ENCODE results near the gene COL25A1. TPM values are rescaled to one million over a fixed set of nuclear protein-coding genes. Genes with fewer than 3 reads are reported as not detected.

Gene COL25A1
- total RNA-seq, 1 donor from 2014 or later, result 14.7 TPM

DNA sequence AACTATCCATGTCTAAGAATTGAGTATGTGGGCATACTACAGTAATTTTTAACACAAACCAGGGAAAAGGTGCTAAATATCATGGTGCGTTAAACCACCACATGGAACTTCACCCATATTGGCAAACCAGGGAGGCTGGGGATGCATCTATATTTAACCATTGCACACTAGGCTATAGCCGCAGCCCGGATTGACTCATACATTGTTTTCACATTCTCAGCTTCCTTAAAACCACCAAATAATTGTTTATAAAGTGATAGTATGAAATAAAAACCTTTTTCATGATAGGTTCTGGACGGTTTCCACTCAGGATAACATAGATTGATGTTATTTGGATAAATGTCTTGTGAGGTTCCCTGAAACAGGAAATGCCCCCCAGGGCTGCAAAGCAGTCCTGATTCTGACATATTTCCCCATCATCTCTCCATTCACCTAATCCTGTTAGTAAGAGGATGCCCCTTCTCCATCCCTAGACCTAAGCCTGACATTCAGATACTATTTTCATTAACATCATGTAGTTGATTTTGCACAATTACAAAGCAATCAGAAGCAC lies 7.9 kb downstream of the COL25A1 start:
- no peak for DNase-seq (ENCODE audit: low spot score in 2 of 2)
- no peak for FAIRE-seq

DNA sequence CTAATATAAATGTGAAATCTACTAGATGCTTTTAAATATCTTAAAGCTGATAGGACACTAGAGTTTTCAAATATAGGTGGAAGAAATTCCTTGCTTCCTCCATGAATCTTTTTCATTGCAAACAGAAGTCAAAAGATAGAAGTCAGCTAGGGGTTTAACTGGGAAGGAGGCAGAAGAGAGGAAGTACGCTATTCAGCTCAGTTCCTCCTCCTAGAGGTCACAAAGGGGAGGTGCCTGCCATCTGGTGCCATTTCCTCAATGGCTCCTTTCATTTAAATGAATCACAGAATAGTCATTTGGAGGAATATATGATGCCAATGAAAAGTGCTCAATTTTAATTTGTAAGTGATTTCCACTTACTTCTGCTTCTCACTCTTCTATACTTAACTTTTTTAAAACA lies 8.5 kb downstream of the COL25A1 start:
- DNase-seq (ENCODE audit: low spot score in 2 of 2) (no peak), FAIRE-seq (no peak)

DNA sequence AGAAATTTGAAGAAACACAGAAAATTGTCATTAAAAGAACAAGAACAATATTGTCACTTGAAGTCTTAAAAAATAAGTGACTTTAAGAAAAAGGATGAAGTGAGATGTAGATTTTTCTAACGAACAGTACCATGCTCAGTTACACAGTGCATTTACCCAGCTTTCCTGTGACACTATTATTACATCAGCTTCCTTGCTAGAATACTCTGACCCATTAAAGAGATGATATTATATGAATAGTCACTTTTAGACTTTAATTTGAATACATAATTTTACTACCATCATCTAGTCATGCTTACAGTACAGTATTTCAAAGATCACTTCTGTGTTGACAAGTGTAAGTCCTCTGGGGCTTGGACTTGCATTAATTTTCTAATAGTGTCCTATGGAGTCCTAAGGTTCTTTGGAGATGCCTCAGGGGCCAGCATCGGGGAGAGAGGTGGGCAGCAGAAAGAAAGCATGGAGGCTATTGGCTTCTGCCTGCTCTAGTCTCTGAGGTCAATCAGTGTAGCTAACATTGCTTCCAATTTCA lies 10.7 kb downstream of the COL25A1 start:
- DNase-seq (ENCODE audit: low spot score in 2 of 2) (no peak), FAIRE-seq (no peak)

DNA sequence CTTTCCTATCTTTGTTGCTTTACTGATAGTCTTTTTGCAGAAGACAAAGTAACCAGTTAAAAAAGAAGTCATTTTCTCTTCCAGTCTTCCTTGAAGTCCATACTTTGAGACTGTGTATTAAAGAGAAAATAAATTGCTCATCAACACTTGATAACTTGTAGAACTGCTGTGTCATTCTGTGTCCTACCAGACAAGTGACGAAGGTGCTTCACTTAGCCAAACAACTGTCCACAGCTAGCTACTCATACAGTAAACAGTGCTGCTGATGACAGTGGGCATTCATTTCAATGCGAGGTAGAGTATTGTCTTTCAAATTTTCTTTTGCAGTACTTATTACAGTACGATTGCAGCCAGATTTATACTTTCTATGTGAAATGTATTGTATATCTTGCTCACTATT lies 11.5 kb downstream of the COL25A1 start:
- FAIRE-seq (no peak), DNase-seq (ENCODE audit: low spot score in 2 of 2) (no peak)

DNA sequence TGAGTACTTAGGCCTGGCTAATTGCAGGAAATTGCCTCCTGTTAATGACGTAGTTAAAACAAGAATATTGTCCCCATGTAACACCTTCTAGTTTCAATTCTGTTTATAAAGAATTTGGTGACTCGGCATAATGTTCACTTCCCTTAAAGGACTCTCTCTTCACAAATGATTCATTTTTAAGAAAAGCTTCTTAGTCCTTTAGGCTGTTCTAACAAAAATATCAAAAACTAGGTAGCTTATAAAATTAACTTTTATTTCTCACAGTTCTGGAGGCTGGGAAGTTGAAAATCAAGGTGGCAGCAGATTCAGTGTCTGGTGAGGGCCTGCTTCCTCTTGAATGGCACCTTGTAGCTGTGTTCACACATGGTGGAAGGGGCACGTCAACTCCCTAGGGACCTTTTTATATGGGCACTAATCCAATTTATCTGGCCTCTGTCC lies 23.8 kb downstream of the COL25A1 start:
- FAIRE-seq (no peak), DNase-seq (ENCODE audit: low spot score in 2 of 2) (no peak)

DNA sequence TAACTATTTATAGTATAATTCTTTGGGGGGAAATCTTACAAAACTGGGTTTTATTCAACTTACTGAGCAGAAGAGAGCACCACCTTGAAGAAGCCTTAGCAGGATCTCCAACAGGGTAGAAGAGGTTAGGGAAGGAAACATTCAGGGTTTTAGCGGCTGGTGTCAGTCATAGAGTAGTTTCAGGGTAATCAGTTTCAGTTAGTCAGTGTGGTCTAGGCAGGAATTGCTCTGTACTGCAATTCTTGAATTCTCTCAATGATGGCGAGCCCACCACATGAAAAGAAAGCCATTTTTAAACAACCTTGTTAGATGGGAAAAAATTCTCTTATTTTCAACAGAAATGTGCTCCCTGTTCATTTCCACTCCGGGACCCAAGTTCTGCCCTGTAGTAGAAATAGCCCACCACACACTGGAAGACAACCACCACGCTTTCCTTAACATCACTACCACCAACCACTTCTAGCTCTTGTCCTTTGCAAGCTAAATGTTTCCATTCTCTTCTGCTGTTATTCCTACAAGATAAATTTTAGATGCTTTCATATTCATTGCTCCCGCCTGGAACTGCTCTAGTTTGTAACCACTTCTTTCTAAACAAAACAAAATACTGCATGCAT lies 25.9 kb downstream of the COL25A1 start:
- FAIRE-seq (no peak), DNase-seq (ENCODE audit: low spot score in 2 of 2) (no peak)

DNA sequence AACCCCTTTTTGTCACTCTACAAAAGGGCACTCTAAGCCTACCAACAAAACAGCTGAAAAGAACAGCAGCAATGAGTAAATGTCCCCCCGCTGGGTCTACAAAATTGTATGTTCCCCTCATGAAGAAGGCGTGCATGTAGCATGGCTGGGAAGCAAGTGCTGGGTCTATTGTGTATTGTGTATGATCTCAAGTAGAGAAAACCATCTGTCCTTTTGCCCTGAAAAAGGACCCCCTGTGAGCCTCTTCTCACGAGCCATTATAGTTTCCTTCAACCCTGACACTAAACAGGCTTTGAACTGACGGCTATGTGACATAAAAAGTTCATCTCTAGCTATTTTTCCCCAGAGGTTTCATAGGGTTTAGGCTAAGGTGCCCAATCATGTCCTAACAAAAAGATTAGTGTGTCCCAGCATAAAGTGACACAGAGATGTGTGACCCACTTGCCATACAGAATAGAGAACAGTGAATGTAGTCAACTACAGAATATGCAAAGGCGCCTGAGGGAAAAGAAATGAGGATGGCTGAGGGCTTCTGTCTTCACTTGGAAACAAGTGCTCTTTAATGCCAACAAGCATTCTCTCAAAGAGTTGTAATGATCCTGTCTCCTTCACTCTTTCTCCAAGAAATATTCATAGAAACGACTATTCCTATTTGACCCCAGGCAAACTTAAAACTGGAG lies 27.3 kb downstream of the COL25A1 start:
- no peak for FAIRE-seq
- no peak for DNase-seq (ENCODE audit: low spot score in 2 of 2)

DNA sequence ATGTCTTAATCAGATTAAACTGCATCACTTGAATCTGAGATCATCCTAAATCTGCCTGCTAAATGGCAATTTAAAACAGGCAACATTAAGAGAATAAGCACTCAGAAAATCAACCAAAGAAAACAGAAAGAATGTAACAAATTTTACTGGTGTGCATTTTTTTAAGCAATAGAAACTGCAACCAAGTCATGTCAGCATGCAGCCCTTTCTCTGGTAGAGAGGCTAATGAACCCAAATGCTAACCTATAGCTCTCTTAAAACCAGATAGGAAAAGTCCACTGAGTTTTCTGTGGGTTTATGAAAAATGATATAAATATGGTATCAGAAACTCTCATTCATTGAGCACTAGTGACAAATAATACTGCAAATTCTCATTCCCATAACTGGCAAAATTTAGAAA lies 35.6 kb downstream of the COL25A1 start:
- FAIRE-seq, result no peak
- DNase-seq (ENCODE audit: low spot score in 2 of 2), result no peak

DNA sequence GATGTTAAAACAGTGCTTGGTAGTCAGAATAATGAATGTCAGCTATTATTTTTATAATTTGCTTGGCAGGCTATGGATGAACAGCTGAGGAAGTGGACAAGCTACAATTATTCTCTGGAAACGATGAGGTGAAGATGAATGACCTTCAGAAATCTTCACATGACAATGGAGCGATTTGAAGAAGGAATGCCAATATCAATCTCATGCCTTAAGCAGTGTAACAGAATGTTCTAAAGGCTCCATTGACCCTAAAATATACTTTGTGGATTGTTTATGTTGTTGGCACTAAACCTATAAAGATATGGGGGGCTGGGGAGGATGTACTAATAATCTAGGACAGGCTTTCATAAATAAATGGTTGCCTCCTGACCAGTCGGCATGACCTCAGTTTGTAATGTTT lies 36.2 kb downstream of the COL25A1 start:
- DNase-seq (ENCODE audit: low spot score in 2 of 2), result no peak
- no peak for FAIRE-seq

DNA sequence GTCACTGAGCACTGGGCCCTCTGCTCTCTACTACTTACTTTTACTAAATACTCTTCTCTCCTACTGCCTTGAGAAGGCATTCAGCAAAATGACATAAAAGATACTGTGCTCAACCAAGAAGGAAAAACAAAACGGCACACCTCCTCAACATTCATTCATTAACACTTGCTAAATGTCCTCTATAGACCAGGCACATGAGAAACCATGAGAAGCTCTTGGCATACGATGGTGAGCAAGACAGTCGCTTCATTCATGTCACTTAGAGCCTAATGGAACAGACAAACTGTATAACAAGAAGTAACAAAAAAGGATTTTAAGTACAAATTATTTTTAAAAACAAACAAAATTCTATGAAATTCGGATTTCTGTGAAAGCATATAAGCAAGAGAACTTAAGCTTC lies 38.7 kb downstream of the COL25A1 start:
- FAIRE-seq (no peak), DNase-seq (ENCODE audit: low spot score in 2 of 2) (peak in 1 of 2 donors; percentile 3)

DNA sequence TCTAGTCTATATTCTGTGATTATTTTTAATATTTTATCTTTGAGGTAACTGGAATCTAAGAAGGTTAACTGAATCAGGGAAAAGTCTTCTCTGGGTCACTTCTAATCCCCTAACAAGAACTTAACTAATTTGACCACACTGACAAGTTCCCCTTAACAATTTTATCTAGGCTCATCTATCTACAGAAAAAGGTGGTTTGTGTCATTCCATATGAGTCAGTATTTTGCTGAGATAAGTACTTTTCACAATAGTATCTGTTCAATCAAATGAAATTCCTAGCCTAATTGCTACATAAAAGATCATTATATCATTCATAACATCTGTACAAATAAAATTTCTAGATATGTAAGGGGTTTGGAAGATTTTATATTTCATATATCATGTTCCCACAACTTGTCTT lies 45.6 kb downstream of the COL25A1 start:
- no peak for DNase-seq (ENCODE audit: low spot score in 2 of 2)
- FAIRE-seq, result no peak

DNA sequence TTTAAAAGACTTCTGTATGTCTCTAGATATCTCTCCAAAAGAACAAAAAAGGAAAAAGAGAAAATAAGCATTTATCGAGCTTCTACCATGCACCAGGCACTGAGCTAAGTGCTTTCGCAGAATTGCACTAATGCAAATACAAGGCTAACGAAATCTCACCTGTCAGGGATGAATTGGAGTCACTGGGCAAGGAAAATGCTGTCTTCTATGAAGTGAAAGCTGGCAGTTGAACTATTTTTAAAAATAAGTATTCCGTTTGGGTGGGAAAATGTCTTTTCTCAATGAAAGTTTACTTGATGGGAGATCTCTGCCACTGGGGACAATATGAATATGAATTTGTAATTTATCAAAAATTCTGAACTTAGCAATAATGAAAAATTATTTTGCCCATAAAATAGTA lies 47.6 kb downstream of the COL25A1 start:
- FAIRE-seq (no peak), DNase-seq (ENCODE audit: low spot score in 2 of 2) (no peak)

DNA sequence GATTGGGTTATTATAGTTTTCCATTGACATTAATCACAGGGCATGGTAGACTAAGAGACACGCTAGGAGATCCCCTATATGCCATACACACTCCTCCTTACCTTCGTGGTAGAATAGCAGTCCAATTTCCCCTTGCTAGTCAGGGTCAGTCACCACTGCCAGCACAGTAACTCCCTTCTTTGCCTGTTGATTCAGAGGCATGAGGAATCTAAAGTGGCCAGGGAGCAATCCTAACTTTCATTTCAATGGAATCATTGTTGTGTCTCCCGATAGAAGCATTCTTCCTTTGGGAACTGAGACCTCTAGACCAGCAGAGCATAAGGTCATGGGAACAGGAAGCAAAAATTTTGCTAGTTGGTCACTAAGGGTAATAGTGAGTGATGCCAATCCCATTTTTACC lies 51.1 kb downstream of the COL25A1 start:
- DNase-seq (ENCODE audit: low spot score in 2 of 2) (no peak), FAIRE-seq (no peak)

DNA sequence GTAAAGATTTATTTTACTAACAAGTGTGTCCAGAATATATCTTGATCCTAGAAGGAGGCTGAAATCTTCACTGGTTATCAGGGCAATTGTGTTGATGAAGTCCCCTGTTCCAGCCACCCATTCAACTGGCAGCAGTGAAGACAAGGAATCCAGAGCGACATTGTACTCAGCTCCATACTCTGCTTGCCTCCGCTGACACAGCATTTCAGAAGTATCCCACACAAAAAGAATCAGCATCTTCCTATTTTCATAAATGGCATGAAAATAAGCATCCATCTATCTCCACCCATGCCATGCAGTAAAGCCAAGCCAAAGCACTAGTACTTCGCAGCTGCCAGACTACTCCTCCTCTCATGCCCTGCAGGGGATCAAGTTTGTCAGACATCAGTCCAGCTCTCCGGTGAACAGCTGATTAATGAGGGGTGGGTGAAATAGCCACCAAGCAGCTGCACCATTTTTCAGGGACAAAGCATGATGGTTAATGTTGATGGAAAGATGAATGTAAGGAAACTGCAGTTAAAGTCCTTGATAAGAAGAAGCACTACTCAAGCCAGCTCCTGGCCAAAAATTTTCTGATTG lies 54.0 kb downstream of the COL25A1 start:
- no peak for DNase-seq (ENCODE audit: low spot score in 2 of 2)
- no peak for FAIRE-seq

DNA sequence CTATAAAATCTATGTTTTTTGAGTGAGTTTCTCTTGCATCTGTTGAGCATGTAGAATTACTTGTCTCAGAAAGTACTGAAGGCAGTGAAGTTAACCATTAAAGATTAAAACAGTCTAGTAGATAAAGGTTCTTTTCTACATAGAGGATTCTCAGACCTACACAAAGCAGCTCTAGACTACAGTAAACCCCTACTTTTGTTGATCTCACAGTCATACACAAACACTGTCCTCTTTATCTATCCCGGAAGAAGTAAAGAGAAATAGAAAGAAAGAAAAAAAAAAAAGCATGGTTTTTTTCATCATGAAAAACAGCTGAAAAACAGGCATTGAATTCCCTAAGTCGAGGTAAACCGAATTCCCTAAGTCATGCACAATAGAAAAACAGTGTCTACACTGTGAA lies 58.6 kb downstream of the COL25A1 start:
- no peak for DNase-seq (ENCODE audit: low spot score in 2 of 2)
- FAIRE-seq, result no peak

DNA sequence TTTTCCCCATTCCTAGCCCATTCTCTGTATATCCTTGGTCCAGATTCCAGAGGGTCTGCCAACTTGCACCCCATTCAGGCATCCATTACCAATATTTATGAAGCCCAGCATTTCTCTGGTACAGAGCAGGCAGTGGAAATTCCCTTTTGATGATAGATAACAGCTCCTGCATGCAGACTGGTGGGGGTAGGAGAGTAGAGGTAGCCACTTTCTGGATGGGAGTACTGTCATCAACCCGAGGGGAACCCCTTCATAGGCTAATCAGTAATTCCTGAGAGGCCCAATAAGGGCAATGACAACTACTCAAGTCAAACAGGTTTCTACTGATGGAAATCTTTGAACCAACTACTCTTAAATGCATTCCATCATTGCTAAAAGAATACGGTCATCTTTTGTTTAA lies 63.7 kb downstream of the COL25A1 start:
- FAIRE-seq, result no peak
- no peak for DNase-seq (ENCODE audit: low spot score in 2 of 2)

DNA sequence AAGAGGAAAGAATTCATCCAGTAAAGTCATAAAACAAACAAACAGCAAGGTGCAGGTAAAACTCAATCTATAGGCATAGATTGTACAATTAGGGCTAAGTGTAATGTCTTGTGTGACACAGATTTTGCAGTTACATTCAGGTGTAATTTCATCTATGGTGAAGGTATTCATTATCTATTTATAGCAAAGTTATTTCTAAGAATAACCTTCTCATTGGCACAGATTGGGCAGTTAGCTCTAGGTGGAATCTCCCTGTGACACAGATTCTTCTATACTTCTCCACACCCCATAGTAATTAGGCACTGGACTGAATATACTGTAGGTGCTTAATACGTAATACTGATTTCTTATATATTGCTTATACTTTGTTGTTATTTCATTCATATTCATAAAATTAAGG lies 66.8 kb downstream of the COL25A1 start:
- DNase-seq (ENCODE audit: low spot score in 2 of 2) (no peak), FAIRE-seq (no peak)

DNA sequence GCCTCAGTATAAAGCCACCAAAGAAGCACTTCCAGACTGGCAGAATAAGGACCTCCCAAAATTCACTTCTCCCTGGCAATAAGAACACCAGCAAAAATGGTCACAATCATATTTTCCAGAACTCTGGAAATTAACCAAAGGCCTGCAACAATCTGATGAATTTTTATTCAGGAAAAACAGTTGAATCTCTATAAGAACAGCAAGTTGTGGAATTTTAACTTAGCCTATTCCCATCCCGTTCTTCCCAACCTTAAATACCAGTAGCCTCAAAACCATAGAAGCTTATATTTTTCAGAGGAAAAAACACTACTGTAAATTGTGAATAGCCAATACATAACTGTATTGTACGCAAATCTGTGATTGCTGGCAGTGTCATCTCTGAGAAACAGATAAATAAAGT lies 67.9 kb downstream of the COL25A1 start:
- no peak for DNase-seq (ENCODE audit: low spot score in 2 of 2)
- FAIRE-seq, result no peak

DNA sequence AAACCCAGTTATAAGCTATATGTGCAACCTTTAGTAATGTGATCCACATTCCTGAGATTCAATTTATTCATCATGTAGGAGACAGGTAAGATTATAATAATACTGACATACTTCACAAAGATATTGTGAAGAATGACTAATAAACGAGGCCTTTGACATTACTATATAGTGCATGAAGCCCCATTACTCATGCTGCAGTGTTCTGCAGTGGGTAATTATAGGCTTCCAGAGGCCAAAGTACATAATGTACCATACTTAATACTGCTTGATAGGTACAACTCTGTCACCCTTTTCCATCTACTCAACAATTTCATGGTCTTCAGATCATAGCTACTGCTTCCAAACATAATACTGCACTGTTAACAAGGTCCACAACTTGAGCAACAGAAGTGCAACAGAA lies 68.9 kb downstream of the COL25A1 start:
- DNase-seq (ENCODE audit: low spot score in 2 of 2), result no peak
- FAIRE-seq, result no peak

DNA sequence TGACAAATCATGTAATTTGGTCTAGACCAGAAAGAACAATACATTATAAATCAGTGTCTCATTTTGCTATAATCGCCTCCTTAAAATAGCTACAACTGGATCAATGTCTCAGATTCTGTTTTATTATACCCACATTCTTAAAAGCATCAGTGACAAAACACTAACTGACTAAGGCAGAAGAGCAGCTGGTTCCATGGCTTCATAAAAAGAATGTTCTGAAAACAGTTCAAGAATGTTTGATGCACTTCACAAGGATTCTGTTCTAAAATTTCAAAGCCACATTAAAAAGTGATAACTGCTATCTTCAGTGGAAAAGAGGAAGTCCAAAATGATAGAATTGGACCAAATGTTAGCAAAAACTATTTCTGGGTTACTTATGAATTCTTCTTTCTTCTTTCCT lies 69.8 kb downstream of the COL25A1 start:
- DNase-seq (ENCODE audit: low spot score in 2 of 2) (no peak), FAIRE-seq (no peak)

DNA sequence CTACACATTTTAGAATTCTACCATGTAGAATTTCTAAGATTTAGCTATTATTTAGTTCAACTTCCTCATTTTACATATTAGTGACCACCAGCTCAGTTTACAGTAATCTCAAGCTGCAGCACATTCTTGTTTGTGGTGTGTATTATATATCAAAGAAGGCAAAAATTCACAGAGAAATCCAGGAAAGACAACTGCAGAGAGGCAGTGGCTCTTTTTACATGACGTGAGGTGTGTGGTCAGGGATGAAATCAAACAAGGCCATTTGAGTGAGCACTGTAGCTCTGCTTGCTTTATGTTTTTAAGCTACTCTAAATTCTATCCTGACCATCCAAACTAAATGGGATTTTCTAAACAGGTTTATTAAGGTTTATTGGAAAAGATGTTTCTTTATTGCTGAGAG lies 71.1 kb downstream of the COL25A1 start:
- DNase-seq (ENCODE audit: low spot score in 2 of 2) (no peak), FAIRE-seq (no peak)

DNA sequence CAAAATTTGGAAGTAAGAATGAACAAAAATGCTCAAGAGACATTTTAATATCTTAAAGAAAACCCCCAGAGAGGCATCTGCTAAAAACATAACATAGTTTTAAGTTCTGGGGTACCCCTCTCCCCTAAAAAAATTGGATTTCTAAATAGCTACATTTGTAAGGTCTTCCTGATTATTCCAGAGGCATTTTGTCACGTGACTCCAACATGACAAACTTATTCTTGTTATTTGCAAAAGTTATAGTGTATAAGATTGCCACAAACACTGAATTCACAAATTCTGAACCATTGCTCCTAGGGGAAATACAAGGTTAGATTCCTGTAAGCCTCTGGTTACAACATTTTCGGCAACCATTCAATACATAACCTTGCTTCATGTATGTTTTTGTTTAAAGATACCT lies 73.4 kb downstream of the COL25A1 start:
- FAIRE-seq (no peak), DNase-seq (ENCODE audit: low spot score in 2 of 2) (no peak)

Measured in frontal cortex (tissue), 4 donors.